Hepatocyte (in vitro differentiated cells): ENCODE data around the gene LINC01488. TPM values are rescaled to one million over a fixed set of nuclear protein-coding genes. Genes with fewer than 3 reads are reported as not detected.

Experiments used
- DNase-seq: peaks from one replicate; pipeline ENCODE4 v3.0.0-alpha.2; 2016; ENCODE audit warnings: low spot score
- H2AFZ ChIP-seq: fragments of 200-600 bp; sonication (generic); 2 replicates; pipeline ENCODE4 v1.6.0; 2016; ENCODE audit warnings: antibody characterized with exemption, mild to moderate bottlenecking
- H3K27ac ChIP-seq: fragments of 200-600 bp; sonication (generic); 2 replicates; pipeline ENCODE4 v1.5.1; 2016; ENCODE audit warnings: mild to moderate bottlenecking
- H3K27me3 ChIP-seq: fragments of 200-600 bp; sonication (generic); 2 replicates; pipeline ENCODE4 v1.6.1; 2016
- H3K36me3 ChIP-seq: fragments of 200-600 bp; sonication (generic); replicated peaks from 2 replicates; pipeline ENCODE4 v1.5.1; 2016; ENCODE audit warnings: low read depth; ENCODE audit not compliant: insufficient read depth
- H3K4me1 ChIP-seq: fragments of 200-600 bp; sonication (generic); 2 replicates; pipeline ENCODE4 v1.5.1; 2016; ENCODE audit warnings: mild to moderate bottlenecking, moderate library complexity; ENCODE audit not compliant: insufficient read depth
- H3K4me2 ChIP-seq: fragments of 200-600 bp; sonication (generic); 2 replicates; pipeline ENCODE4 v1.6.0; 2016
- H3K4me3 ChIP-seq: fragments of 200-600 bp; sonication (generic); 2 replicates; pipeline ENCODE4 v1.5.1; 2016; ENCODE audit warnings: mild to moderate bottlenecking
- H3K79me2 ChIP-seq: fragments of 200-600 bp; sonication (generic); 2 replicates; pipeline ENCODE4 v1.6.0; 2017; ENCODE audit warnings: mild to moderate bottlenecking
- H3K9me2 ChIP-seq: fragments of 200-600 bp; sonication (generic); replicated peaks from 2 replicates; pipeline ENCODE4 v1.6.0; 2017; ENCODE audit warnings: mild to moderate bottlenecking; ENCODE audit not compliant: insufficient read depth
- H3K9me3 ChIP-seq: fragments of 200-600 bp; sonication (generic); 2 replicates; pipeline ENCODE4 v1.5.1; 2016; ENCODE audit warnings: low read depth, mild to moderate bottlenecking
- H4K20me1 ChIP-seq: fragments of 200-600 bp; sonication (generic); 2 replicates; pipeline ENCODE4 v1.6.0; 2016; ENCODE audit warnings: mild to moderate bottlenecking; ENCODE audit not compliant: insufficient read depth, poor library complexity, severe bottlenecking
- CTCF ChIP-seq: fragments of 200-600 bp; sonication (generic); IDR thresholded peaks from 2 replicates; pipeline ENCODE4 v1.5.1; 2016; ENCODE audit warnings: antibody characterized with exemption, mild to moderate bottlenecking; ENCODE audit not compliant: poor library complexity
- EZH2 ChIP-seq: fragments of 200-600 bp; sonication (generic); IDR thresholded peaks from 2 replicates; pipeline ENCODE4 v1.6.1; 2016; ENCODE audit warnings: antibody characterized with exemption, mild to moderate bottlenecking, borderline replicate concordance
- EZH2phosphoT487 ChIP-seq: fragments of 200-600 bp; sonication (generic); IDR thresholded peaks from one replicate; pipeline ENCODE4 v1.6.1; 2018; ENCODE audit warnings: antibody characterized with exemption, mild to moderate bottlenecking, low read depth, moderate library complexity; ENCODE audit not compliant: unreplicated experiment, severe bottlenecking
- WGBS: methylation state at CpG from one replicate; pipeline ENCODE4 v1.1.6; 2016; ENCODE audit warnings: low lambda C conversion rate; ENCODE audit errors: missing lambda C conversion rate; 5-methylcytosine and 5-hydroxymethylcytosine counted together
- polyA plus RNA-seq: library from polyadenylated mRNA; unstranded; fragments of >200 nt; fragmentation: Nextera tagmentation; extraction: Ambion mirVana; gene quantifications from 2 replicates; pipeline ENCODE4 v1.2.1, GENCODE V29; 2016
- total RNA-seq: library from RNA; depleted of rRNA; stranded (reverse); fragments of >200 nt; gene quantifications from 2 replicates; pipeline ENCODE4 v1.2.3, GENCODE V29; 2014

LINC01488 gene
- total and polyA plus RNA-seq, 2 experiments from 2014 or later: 0.27 to 0.59 TPM

GRCh38 chr11:69539416-69540117 is 58.1 kb downstream of the LINC01488 start:
- Histone ChIP-seq H3K79me2 (no peaks in the 10 kb centered on the region), H3K27ac (no peak overlapping the region), H3K36me3 (no peaks in the 10 kb centered on the region), H3K4me3 (no peak overlapping the region), H3K4me1 (no peaks in the 10 kb centered on the region), H4K20me1 (no peaks in the 10 kb centered on the region), H3K9me3 (no peaks in the 10 kb centered on the region), H3K4me2 (no peak overlapping the region), H3K9me2 (no peaks in the 10 kb centered on the region), H3K27me3 (no peaks in the 10 kb centered on the region), H2AFZ (no peak overlapping the region)
- WGBS: 84% methylated on average over 14 of the region's 14 CpGs
- TF ChIP-seq CTCF: no peak
- TF ChIP-seq EZH2phosphoT487: no peak
- TF ChIP-seq EZH2: no peak
- DNase-seq: no peak

GRCh38 chr11:69540118-69541000 is 58.9 kb downstream of the LINC01488 start:
- no peak overlapping the region for H3K27ac ChIP-seq
- no peaks in the 10 kb centered on the region for H3K9me2 ChIP-seq
- no peak overlapping the region for H2AFZ ChIP-seq
- no peaks in the 10 kb centered on the region for H3K4me1 ChIP-seq
- H4K20me1 ChIP-seq: no peaks in the 10 kb centered on the region
- H3K79me2 ChIP-seq: no peaks in the 10 kb centered on the region
- no peaks in the 10 kb centered on the region for H3K9me3 ChIP-seq
- no peak overlapping the region for H3K4me3 ChIP-seq
- no peak for DNase-seq
- no peak overlapping the region for H3K4me2 ChIP-seq
- no peaks in the 10 kb centered on the region for H3K27me3 ChIP-seq
- no peak for TF ChIP-seq EZH2phosphoT487
- WGBS: 86% methylated on average over 29 of the region's 30 CpGs
- H3K36me3 ChIP-seq: no peaks in the 10 kb centered on the region

GRCh38 chr11:69541001-69541285 is 59.5 kb downstream of the LINC01488 start:
- Histone ChIP-seq H3K9me2 (no peaks in the 10 kb centered on the region), H3K27ac (no peak overlapping the region), H4K20me1 (no peaks in the 10 kb centered on the region), H2AFZ (no peak overlapping the region), H3K79me2 (no peaks in the 10 kb centered on the region), H3K4me3 (no peak overlapping the region), H3K4me2 (no peak overlapping the region), H3K9me3 (no peaks in the 10 kb centered on the region), H3K27me3 (no peaks in the 10 kb centered on the region), H3K4me1 (no peaks in the 10 kb centered on the region), H3K36me3 (no peaks in the 10 kb centered on the region)
- TF ChIP-seq EZH2: no peak
- TF ChIP-seq CTCF: no peak
- no peak for TF ChIP-seq EZH2phosphoT487
- DNase-seq: no peak
- WGBS: 92% methylated on average over 5 of the region's 5 CpGs
